Right lobe of liver (tissue), 6 donors: ENCODE measurements around the gene ZNF511. TPM values are rescaled to one million over a fixed set of nuclear protein-coding genes. Genes with fewer than 3 reads are reported as not detected.
"Not testable (repeated sequence)": the region's sequence is repeated elsewhere in the genome, so short reads cannot be mapped to it uniquely, and the experiment has no call there.

Experiments used
- ATAC-seq, 4 donors: fragments of 200-7000 bp; cut with Tn5 transposase; one replicate each; pipeline ENCODE4 v1.9.1; 2020; ENCODE audit warnings: mild to moderate bottlenecking in 4 of 4, moderate library complexity in 4 of 4
- DNase-seq, 3 donors: peaks; one replicate each; pipeline ENCODE4 v3.0.0-alpha.2; 2020
- H3K27ac ChIP-seq, 3 donors: fragments of 200-600 bp; one replicate each; pipeline ENCODE4 v1.8.0; 2022
- H3K27me3 ChIP-seq, 2 donors: fragments of 200-600 bp; one replicate each; pipeline ENCODE4 v1.8.0; 2022
- H3K36me3 ChIP-seq, 4 donors: fragments of 200-600 bp; sonication (generic) in 1 of 4; one replicate each; pipeline versions ENCODE4 v1.5.1 to v1.8.0; 2017 to 2022; ENCODE audit warnings: control low read depth in 1 of 4
- H3K4me1 ChIP-seq, 4 donors: fragments of 200-600 bp; sonication (generic) in 1 of 4; one replicate each; pipeline versions ENCODE4 v1.5.1 to v1.8.0; 2017 to 2022; ENCODE audit warnings: control low read depth in 1 of 4
- H3K4me3 ChIP-seq, 3 donors: fragments of 200-600 bp; one replicate each; pipeline ENCODE4 v1.8.0; 2022
- H3K9me3 ChIP-seq, 4 donors: fragments of 200-600 bp; sonication (generic) in 1 of 4; one replicate each; pipeline versions ENCODE4 v1.5.1 to v1.8.0; 2017 to 2022; ENCODE audit warnings: control low read depth in 1 of 4
- POLR2A ChIP-seq: fragments of 450-650 bp; IDR thresholded peaks from one replicate; pipeline ENCODE4 v1.6.1; 2017; ENCODE audit warnings: antibody characterized with exemption, mild to moderate bottlenecking
- WGBS: methylation state at CpG from one replicate; pipeline ENCODE4 v1.1.6; 2018; ENCODE audit warnings: low coverage, low lambda C conversion rate; ENCODE audit not compliant: insufficient coverage; ENCODE audit errors: missing lambda C conversion rate; 5-methylcytosine and 5-hydroxymethylcytosine counted together
- intact Hi-C, 2 donors: fragments of 100-400 bp; cut with DNase I; formaldehyde crosslinking; loops; one replicate each; pipeline versions ENCODE4 v1.11.2 to v1.14.1; 2022
- total RNA-seq, 6 experiments: library from RNA; depleted of rRNA in 2 of 6; stranded (reverse); fragments of >200 nt in 2 of 6; fragmentation: NEBNext Ultra II Directional in 3 of 6; extraction: Animal tissue kit (Norgen Biotek cat#: 25700) in 3 of 6; gene quantifications; one replicate each; pipeline versions ENCODE4 v1.1.0 to v1.2.4, GENCODE V29; 2016 to 2023
- TF ChIP-seq, protein P1 (sequence below), 4 donors: fragments of 200-600 bp in 3 of 4; fragments of 450-650 bp in 1 of 4; IDR thresholded peaks; one replicate each; pipeline versions ENCODE4 v1.5.1 to v1.8.0; 2016 to 2022; ENCODE audit warnings: antibody characterized with exemption in 4 of 4, mild to moderate bottlenecking in 2 of 4
- donor health status: DM: no; HTN: yes; CAD: no.
- donor health status: DM: no; HTN: no; CAD: no.
- donor health status: DM: no; HTN: no; CAD: no.
- donor health status: DM: no; HTN: yes; CAD: no.
- donor health status: DM: no; HTN: yes; CAD: no.

The ZNF511 gene
- total RNA-seq, 6 experiments from 2014 or later = 17.4 to 30.2 (median 25.9) TPM

DNA sequence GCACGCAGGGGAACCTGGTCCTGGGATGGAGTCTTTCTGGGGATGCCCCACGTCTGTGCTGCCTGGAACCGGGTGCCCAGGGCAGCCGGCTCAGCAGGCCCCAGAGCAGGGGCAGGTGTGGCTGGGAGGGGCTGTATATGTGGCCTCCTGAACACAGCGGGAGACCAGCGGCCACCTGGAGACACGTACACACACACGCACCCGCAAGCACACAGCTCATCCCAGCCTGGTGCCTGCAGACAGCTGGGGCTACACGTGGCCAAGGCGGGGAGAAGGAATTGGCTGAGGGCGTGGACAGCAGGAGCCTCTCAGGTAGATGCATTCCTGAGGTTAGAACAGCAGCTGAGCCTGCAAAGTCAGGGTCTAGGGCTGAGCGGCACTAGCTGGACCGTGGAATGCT, 46.0 kb upstream of the ZNF511 start:
- no peaks in the 10 kb centered on the region for H3K36me3 ChIP-seq
- no peak for DNase-seq
- H3K27ac ChIP-seq = no peak overlapping the region
- WGBS = no CpG with 5 or more reads among the region's 14 CpGs
- peaks cover 0 to 6% (median 0%) of the 10 kb centered on the region in 4 donors for H3K4me1 ChIP-seq
- ATAC-seq = no peak
- no peak overlapping the region for H3K4me3 ChIP-seq
- H3K27me3 ChIP-seq = no peaks in the 10 kb centered on the region
- intact Hi-C loops = no loop called here
- TF ChIP-seq POLR2A = no peak
- TF ChIP-seq, protein P1, sequence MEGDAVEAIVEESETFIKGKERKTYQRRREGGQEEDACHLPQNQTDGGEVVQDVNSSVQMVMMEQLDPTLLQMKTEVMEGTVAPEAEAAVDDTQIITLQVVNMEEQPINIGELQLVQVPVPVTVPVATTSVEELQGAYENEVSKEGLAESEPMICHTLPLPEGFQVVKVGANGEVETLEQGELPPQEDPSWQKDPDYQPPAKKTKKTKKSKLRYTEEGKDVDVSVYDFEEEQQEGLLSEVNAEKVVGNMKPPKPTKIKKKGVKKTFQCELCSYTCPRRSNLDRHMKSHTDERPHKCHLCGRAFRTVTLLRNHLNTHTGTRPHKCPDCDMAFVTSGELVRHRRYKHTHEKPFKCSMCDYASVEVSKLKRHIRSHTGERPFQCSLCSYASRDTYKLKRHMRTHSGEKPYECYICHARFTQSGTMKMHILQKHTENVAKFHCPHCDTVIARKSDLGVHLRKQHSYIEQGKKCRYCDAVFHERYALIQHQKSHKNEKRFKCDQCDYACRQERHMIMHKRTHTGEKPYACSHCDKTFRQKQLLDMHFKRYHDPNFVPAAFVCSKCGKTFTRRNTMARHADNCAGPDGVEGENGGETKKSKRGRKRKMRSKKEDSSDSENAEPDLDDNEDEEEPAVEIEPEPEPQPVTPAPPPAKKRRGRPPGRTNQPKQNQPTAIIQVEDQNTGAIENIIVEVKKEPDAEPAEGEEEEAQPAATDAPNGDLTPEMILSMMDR (IDR thresholded peaks at IDR 0.05) = no peak
- no peaks in the 10 kb centered on the region for H3K9me3 ChIP-seq

DNA sequence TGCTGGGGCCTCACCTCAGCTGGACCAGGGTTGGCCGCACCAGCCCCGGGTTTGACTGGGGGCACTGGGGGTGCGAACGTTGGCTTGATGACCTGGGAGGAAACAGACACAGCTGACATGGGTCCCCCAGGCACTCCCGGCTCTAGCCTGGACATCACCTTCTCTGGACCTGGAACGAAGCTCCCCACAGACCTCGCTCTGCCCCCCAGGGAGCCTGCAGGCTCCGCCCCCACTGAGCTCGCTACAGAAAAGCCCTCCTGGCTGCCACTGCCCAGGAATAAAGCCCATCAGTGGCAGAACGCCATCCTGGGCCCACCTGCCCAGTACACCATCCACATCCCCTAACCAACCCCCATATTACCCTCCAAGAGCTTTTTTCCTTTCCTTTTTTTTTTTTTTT, 45.0 kb upstream of the ZNF511 start:
- no peak overlapping the region for H3K27ac ChIP-seq
- intact Hi-C loops = no loop called here
- peaks cover 0 to 3% (median 0%) of the 10 kb centered on the region in 4 donors for H3K4me1 ChIP-seq
- ATAC-seq = no peak
- DNase-seq = no peak
- 87% methylated on average over 3 of the region's 10 CpGs for WGBS
- TF ChIP-seq, protein P1 (IDR thresholded peaks at IDR 0.05) = no peak
- no peak for TF ChIP-seq POLR2A
- no peak overlapping the region for H3K4me3 ChIP-seq
- no peaks in the 10 kb centered on the region for H3K27me3 ChIP-seq
- no peaks in the 10 kb centered on the region for H3K36me3 ChIP-seq
- H3K9me3 ChIP-seq = no peaks in the 10 kb centered on the region

DNA sequence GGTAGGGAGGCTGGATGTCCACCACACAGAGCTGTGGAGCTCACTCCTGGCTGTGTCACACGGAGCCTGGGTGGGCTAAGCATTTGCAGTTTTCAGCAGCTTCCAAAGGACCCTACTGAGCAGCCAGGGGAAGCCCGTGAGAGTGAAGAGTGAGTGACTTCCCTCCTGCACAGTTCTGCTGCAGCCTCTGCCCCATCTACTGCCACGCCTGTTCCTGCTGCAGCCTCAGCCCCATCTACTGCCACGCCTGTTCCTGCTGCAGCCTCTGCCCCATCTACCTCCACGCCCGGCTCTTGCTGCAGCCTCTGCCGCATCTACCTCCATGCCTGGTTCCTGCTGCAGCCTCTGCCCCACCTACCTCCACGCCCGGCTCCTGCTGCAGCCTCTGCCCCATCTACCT, 44.3 kb upstream of the ZNF511 start:
- no peak for DNase-seq
- WGBS = 44% methylated on average over 3 of the region's 9 CpGs
- intact Hi-C loops = no loop called here

DNA sequence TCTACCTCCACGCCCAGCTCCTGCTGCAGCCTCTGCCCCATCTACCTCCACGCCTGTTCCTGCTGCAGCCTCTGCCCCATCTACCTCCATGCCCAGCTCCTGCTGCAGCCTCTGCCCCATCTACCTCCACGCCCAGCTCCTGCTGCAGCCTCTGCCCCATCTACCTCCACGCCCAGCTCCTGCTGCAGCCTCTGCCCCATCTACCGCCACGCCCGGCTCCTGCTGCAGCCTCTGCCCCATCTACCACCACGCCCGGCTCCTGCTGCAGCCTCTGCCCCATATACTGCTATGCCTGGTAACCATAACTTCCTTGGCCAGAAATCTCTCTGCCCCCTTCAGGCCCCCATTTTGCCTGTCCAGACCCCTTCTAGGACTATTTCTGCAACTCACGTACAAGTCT, 43.7 kb upstream of the ZNF511 start:
- 80% methylated on average over 5 of the region's 10 CpGs for WGBS
- H3K27me3 ChIP-seq = not testable (repeated sequence)

More for the DNA sequence above, 44.3 kb upstream of the ZNF511 start:
- ATAC-seq = no peak
- TF ChIP-seq POLR2A = no peak
- TF ChIP-seq, protein P1 (IDR thresholded peaks at IDR 0.05) = no peak
- Histone ChIP-seq H3K9me3 (no peaks in the 10 kb centered on the region), H3K4me1 (peaks cover 0 to 3% (median 0%) of the 10 kb centered on the region in 4 donors), H3K36me3 (no peaks in the 10 kb centered on the region), H3K27ac (no peak overlapping the region), H3K4me3 (no peak overlapping the region), H3K27me3 (no peaks in the 10 kb centered on the region)

DNA sequence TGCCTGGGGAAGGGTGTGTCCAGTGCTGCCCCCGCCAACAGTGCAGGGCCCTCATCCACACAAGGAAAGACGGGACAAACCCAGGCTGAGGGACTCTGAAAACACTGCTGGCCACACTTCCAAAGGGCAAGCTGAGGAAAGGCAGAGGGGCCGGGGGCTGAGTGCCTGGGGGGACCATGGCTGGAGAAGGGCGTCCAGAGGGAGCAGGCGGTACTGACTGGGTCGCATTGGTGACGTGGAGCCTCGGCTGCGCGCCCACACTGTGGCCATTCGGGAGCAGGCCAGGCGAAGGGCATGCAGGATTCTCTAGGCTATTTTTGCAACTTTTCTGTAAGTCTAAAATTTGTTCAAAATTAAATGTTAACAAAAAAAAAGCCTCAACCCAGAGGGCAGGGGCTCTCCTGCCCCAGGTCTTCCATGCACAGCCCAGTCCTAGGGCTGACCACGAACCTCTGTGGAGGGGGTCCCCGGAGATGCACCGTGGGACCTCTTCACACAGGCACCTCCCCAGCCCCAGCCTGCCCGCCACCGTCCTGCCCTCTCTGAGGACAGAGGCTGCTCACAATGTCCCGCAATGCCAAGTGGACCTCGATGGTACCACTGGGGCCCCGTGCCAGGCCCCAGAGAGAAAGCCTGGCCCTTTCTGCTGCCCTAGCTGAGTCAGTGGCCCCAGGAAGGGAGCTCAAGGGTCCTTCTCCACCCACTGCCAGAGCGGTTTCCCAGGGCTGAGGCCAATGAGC, 42.5 kb upstream of the ZNF511 start:
- no peak for ATAC-seq

More for the DNA sequence above, 43.7 kb upstream of the ZNF511 start:
- H3K4me3 ChIP-seq, intact Hi-C loops, H3K4me1 ChIP-seq, H3K9me3 ChIP-seq, H3K36me3 ChIP-seq, ATAC-seq, DNase-seq, H3K27ac ChIP-seq: not testable (repeated sequence)

More for the DNA sequence above, 42.5 kb upstream of the ZNF511 start:
- Histone ChIP-seq H3K9me3 (no peaks in the 10 kb centered on the region), H3K27me3 (no peaks in the 10 kb centered on the region), H3K4me1 (peaks cover 0 to 3% (median 0%) of the 10 kb centered on the region in 4 donors), H3K4me3 (no peak overlapping the region), H3K36me3 (peaks cover 0 to 3% (median 0%) of the 10 kb centered on the region in 4 donors), H3K27ac (no peak overlapping the region)
- no CpG with 5 or more reads among the region's 21 CpGs for WGBS
- TF ChIP-seq, protein P1 (IDR thresholded peaks at IDR 0.05) = no peak
- no peak for TF ChIP-seq POLR2A
- intact Hi-C loops = no loop called here
- DNase-seq = no peak
